Stimulated activated CD4-positive, alpha-beta T cell treated with anti-CD3 and anti-CD28 coated beads, Interleukin-1b, Interleukin-23, amount 100 ng/mL, for 1 hour (primary cell): ENCODE data around the gene L3MBTL4.

ENCODE experiments used
- DNase-seq, 2 donors: peaks; one replicate each; pipeline ENCODE4 v3.0.0-alpha.2; 2020; ENCODE audit warnings: low read depth in 2 of 2

The L3MBTL4 gene

DNA sequence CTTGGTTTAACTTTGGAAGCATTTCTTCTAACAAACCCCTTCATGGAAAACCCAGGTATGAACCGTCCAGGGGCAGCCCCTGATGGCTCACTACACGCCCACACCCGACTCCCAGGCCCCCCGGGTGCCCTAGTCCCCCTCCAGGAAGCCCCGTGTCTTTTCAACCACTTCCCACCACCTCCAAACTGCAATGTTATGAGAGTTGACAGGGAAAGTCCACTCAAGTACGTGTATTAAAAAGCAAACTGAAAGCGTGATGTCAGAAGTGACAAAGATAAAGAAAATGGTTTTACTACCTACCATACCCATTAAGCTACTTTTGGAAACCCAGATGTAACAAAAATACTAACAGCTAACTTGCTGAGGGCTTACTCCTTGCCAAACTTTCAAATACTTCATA, 51.5 kb downstream of the L3MBTL4 start:
- no peak for DNase-seq

DNA sequence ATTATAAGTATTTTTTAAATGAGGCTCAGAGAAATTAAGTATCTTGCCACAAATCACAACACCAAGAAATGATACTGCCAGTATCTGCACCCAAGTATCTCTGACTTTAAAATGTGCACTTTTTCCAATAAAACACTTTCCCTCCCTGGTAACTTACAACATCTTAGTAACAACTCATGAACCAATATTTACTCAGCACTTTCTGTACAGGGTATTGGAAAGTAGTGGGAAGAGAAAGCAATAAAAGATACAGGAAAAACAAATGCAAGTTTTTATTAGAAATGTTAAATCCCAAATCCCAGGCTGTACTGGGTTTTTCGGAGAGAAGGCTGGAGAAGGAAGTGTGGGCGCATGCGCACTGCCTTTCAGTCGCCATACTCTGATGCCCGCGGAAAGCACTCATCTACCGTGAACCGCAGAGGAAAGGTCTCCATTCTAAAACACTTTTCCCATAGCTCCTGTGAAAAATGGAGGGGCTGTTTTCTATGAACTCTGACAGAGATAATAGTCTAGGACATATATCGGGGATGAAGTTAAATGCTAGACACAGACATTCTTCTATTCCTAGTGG, 52.1 kb downstream of the L3MBTL4 start:
- no peak for DNase-seq

DNA sequence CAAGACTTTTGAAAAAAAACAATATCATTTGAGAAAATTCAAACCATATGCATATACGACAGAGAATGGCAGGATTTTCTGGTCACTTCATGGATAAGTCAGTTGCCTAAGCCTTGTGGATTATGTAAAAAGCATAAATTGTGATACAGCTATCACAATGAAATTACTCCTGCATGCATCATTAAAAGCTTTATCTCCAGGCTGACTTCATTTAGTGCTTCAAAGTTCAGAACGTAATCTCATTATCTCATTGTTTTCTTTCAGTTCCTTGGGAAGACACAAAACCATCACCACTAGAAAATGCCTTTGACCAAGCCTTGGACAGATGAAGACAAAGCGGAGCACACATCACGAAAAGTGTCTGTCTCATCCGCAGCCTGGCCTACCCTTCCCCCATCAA, 57.0 kb downstream of the L3MBTL4 start:
- DNase-seq, result no peak

- DNase-seq, result no peak
Observed at GRCh38 chr18:6355789-6356589, 58.7 kb downstream of the L3MBTL4 start.

DNA sequence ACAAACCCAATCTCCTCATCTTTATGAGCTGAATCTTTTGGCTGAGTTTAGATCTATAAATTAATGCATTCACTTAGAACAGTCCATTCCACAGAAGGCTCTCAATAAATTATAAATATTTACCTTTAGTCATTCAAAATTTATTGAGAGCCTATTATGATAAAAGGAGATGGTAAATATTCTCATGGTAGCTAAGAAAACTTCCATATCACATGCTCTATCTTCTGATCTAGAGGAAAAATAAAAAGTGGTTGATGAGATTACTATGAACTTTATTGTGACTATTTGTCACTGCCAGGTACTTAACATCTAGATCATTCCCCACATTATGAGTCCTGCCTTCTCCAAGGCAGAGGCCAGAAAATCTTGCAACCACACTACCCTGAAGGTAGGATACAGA, 62.4 kb downstream of the L3MBTL4 start:
- no peak for DNase-seq

- DNase-seq, result no peak
Observed at GRCh38 chr18:6342990-6343389, 71.7 kb downstream of the L3MBTL4 start.

DNA sequence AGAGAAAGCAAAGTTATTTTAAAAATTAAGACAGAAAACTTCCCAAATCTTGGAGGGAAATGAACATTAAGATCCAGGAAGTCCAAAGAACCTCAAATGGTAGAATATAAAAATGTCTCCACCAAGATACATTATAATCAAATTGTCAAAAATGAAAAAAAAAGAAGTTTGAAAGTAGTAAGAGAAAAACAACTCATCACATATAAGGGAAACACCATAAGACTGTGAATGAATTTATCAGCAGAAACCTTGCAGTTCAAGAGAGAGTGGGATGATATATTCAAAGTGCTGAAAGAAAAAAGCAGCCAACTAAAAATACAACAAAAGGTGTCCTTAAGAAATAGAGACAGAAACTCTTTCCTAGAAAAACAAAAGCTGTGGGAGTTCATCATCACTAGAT, 73.0 kb downstream of the L3MBTL4 start:
- no peak for DNase-seq

GRCh38 chr18:6341303-6341702, 73.4 kb downstream of the L3MBTL4 start:
- DNase-seq, result no peak

GRCh38 chr18:6340121-6340520, 74.6 kb downstream of the L3MBTL4 start:
- no peak for DNase-seq

- no peak for DNase-seq
Observed at GRCh38 chr18:6336239-6336638, 78.5 kb downstream of the L3MBTL4 start.

- no peak for DNase-seq
Observed at GRCh38 chr18:6333981-6334380, 80.7 kb downstream of the L3MBTL4 start.

GRCh38 chr18:6331872-6332271, 82.8 kb downstream of the L3MBTL4 start:
- no peak for DNase-seq

- no peak for DNase-seq
Observed at GRCh38 chr18:6330786-6331185, 83.9 kb downstream of the L3MBTL4 start.

- DNase-seq, result no peak
Observed at GRCh38 chr18:6328621-6329010, 86.1 kb downstream of the L3MBTL4 start.

- no peak for DNase-seq
Observed at GRCh38 chr18:6327895-6328620, 86.7 kb downstream of the L3MBTL4 start.

- DNase-seq, result no peak
Observed at GRCh38 chr18:6327485-6327884, 87.2 kb downstream of the L3MBTL4 start.

GRCh38 chr18:6326566-6326965, 88.1 kb downstream of the L3MBTL4 start:
- DNase-seq, result no peak

GRCh38 chr18:6323319-6323889, 91.3 kb downstream of the L3MBTL4 start:
- no peak for DNase-seq

DNA sequence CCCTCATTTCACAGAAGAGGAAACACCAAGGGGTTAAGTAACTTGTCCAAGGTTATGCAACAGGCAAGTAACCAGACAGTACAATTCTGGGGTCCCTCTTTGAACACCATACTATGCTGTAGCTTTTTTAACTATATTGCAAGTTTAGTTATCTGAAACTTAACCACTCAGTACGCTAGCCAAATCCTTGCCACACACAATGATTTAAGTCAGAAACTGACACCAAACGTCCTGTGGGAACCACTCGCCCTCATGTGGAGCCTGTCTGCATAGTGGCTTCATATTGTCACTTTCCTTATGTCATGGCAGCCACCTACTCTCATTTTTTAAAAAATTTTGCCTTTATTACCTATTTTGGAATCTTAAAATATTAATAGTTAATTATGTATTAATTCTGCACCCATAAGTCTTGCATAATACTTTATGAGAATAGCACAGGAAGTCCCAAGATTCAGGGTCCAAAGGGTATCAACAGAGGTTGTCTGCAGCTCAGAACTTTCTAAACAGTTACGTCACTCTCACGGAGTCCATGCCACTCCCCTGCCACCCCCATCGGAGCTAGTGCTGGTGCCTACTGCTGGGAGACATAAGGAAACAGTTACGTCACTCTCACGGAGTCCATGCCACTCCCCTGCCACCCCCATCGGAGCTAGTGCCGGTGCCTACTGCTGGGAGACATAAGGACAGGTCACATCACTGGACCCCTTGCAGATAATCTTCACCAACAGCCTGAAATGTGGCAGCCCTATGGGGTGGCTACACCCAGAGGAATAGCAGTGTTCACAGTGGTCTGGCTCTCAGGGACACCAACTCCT, 99.0 kb downstream of the L3MBTL4 start:
- DNase-seq, result no peak

DNA sequence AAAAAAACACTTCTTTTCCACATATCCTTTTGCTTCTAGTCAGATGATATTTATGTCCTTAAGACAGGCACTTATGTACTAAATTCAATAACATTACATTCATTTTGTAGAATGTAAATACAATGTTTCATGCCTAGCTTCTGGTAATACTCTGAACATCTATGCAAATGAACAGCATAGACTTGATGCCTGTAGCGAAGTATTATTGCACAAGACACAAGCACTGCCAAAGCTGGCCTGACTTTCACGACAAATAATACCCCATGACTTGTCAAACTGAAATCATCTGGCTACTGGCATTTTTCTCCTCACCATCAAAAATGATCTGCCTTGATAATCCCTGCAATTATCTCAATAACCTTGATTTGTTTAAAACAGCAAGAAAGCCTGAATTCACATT, 101.3 kb downstream of the L3MBTL4 start:
- no peak for DNase-seq

DNA sequence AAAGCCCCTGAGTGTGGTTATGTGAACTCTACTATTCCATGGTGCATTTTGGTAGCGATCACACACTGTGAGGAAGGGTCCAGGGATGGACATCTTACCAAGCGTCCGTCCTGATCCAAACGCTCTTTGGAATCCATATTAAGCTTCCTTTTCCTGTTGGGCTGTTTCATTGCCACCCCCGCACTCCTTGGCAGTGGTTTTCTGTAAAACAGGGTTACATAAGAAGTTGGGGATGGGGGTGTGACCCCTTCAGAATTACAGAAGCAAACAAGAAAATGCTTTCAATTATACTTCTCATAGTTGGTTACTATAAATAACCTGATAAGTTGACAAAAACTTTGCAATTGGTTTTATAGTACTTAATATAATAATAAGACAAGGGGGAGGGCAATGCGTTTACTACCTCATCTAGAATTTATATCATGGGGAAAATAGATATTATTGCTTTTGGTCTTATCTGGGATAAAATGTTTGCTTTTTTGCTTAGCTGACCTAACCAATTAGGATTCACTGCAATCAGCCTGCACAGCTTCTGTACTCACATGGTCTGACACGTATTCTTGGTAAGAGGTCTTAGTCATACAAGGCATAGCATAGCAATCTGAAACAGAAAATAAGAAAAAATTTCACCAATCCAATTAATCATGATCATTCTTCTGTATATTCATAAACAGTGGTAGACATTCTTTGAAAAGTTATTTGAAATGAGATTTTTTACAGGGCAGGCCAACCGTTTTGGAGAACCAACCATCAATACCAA, 103.1 kb downstream of the L3MBTL4 start:
- DNase-seq, result no peak
